Measurements from ENCODE around the gene LRRC37B.
"Not testable (repeated sequence)": the region's sequence is repeated elsewhere in the genome, so short reads cannot be mapped to it uniquely, and the experiment has no call there.

The LRRC37B gene

DNA sequence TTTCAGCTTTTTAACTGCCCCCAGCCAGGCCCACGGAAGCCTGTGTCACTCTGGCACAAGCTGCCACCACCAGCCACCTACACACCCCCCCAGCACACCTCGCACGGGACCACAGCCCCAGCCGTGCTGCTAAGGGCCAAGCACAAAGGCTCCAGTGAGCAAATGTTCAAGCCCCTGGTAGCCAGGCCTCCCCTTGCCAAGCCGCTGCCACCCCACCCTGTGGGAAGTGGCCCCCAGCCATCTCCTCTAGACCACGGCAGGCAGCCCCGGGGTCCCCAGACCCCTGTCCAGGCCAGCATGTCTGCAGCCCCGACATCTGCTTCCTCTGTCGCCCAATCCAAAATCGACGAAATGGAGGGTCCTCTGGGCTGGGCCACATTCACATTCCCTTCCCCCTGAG lies 35.1 kb downstream of the LRRC37B start:
- H3K9me3 ChIP-seq (ENCODE audit: control insufficient read depth in 1 of 2, low read length in 2 of 2); H3K4me3 ChIP-seq (ENCODE audit: low read depth in 1 of 2, low read length in 2 of 2); H3K27me3 ChIP-seq (ENCODE audit: low read depth, low read length); H3K4me1 ChIP-seq (ENCODE audit: control insufficient read depth in 1 of 2, insufficient read depth in 2 of 2, low read length in 2 of 2); H3K27ac ChIP-seq (ENCODE audit: low read length): not testable (repeated sequence)
- H3K36me3 ChIP-seq (ENCODE audit: control insufficient read depth in 1 of 2, insufficient read depth in 2 of 2, low read length in 2 of 2): peaks cover 0 to 21% of the 10 kb centered on the region in 2 donors

DNA sequence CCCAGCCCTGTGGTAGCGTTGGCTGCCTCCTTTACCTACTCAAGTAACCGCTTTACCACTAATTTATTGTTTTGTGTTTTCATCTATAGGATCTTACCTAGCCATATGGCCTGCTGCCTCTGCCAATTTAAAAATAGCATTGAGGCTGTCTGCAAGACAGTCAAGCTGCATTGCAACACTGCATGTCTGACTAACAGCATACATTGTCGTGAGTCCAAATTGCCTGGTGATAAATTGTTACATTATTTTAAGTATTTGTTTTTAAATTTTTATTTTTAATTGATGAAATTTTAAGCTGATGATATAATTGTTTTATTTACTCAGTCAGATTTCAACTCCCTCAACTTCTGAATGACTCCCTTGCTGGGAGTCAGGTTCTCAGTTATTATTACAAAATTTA lies 38.4 kb downstream of the LRRC37B start:
- H3K4me3 ChIP-seq (ENCODE audit: low read depth in 1 of 2, low read length in 2 of 2); H3K27ac ChIP-seq (ENCODE audit: low read length); H3K9me3 ChIP-seq (ENCODE audit: control insufficient read depth in 1 of 2, low read length in 2 of 2); H3K27me3 ChIP-seq (ENCODE audit: low read depth, low read length); H3K36me3 ChIP-seq (ENCODE audit: control insufficient read depth in 1 of 2, insufficient read depth in 2 of 2, low read length in 2 of 2); H3K4me1 ChIP-seq (ENCODE audit: control insufficient read depth in 1 of 2, insufficient read depth in 2 of 2, low read length in 2 of 2): not testable (repeated sequence)

DNA sequence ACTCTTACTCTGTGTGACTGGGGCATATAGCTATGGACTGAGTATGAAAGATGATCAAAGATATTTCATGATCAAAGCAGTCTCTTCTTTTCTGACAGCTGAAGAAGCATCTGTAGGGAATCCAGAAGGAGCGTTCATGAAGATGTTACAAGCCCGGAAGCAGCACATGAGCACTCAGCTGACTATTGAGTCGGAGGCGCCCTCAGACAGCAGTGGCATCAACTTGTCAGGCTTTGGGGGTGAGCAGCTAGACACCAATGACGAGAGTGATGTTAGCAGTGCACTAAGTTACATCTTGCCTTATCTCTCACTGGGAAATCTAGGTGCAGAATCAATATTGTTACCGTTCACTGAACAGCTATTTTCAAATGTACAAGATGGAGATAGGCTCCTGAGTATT lies 40.5 kb downstream of the LRRC37B start:
- not testable (repeated sequence) for H3K36me3 ChIP-seq (ENCODE audit: control insufficient read depth in 1 of 2, insufficient read depth in 2 of 2, low read length in 2 of 2); H3K27ac ChIP-seq (ENCODE audit: low read length); H3K4me3 ChIP-seq (ENCODE audit: low read depth in 1 of 2, low read length in 2 of 2); H3K9me3 ChIP-seq (ENCODE audit: control insufficient read depth in 1 of 2, low read length in 2 of 2); H3K4me1 ChIP-seq (ENCODE audit: control insufficient read depth in 1 of 2, insufficient read depth in 2 of 2, low read length in 2 of 2); H3K27me3 ChIP-seq (ENCODE audit: low read depth, low read length)

DNA sequence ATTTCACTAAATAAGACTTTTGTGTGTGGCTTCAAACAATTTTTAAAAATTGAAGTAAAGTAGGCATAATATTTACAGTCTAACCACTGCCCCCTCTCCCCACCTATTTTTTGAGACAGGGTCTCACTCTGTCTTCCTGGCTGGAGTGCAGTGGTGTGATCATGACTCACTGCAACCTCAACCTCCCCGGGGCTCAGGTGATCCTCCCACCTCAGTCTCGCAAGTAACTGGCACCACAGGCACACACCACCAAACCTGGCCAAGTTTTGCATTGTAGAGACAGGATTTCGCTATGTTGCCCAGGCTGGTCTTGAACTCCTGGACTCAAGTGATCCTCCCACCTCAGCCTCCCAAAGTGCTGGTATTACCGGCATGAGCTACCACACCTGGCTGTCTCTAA lies 47.8 kb downstream of the LRRC37B start:
- H3K4me3 ChIP-seq (ENCODE audit: low read depth in 1 of 2, low read length in 2 of 2); H3K9me3 ChIP-seq (ENCODE audit: control insufficient read depth in 1 of 2, low read length in 2 of 2); H3K27ac ChIP-seq (ENCODE audit: low read length); H3K4me1 ChIP-seq (ENCODE audit: control insufficient read depth in 1 of 2, insufficient read depth in 2 of 2, low read length in 2 of 2); H3K36me3 ChIP-seq (ENCODE audit: control insufficient read depth in 1 of 2, insufficient read depth in 2 of 2, low read length in 2 of 2); H3K27me3 ChIP-seq (ENCODE audit: low read depth, low read length): not testable (repeated sequence)

DNA sequence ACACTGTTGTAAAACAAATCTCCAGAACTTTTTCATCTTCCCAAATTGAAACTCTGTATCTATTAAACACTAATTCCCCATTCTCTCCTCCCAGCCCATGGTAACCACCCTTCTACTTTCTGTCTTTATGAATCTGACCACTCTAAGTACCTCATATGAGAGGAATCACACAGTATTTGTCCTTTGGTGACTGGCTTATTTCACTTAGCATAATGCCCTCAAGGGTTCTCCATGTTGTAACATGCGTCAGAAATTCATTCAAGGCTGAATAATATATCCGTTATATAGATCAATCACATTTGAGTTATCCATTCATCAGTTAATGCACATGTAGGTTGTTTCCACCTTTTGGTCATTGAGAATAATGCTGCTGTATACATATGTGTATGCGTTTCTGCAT lies 48.2 kb downstream of the LRRC37B start:
- not testable (repeated sequence) for H3K9me3 ChIP-seq (ENCODE audit: control insufficient read depth in 1 of 2, low read length in 2 of 2); H3K27me3 ChIP-seq (ENCODE audit: low read depth, low read length); H3K4me1 ChIP-seq (ENCODE audit: control insufficient read depth in 1 of 2, insufficient read depth in 2 of 2, low read length in 2 of 2); H3K4me3 ChIP-seq (ENCODE audit: low read depth in 1 of 2, low read length in 2 of 2); H3K27ac ChIP-seq (ENCODE audit: low read length); H3K36me3 ChIP-seq (ENCODE audit: control insufficient read depth in 1 of 2, insufficient read depth in 2 of 2, low read length in 2 of 2)

DNA sequence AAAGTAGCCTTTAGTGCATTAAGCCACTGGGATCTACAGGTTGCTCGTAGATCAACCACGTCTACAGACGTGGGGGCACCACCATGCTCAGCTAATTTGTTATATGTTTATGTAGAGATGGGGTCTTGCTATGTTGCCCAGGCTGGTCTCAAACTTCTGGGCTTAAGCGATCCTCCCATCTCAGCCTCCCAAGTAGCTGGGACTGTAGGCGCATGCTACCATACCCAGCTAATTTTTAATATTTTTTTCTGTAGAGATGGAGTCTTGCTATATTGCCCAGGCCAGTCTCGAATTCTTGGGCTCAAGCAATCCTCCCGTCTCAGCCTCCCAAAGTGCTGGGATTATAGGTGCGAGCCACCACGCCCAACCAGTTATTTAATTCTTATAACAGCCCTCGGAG lies 49.3 kb downstream of the LRRC37B start:
- not testable (repeated sequence) for H3K27me3 ChIP-seq (ENCODE audit: low read depth, low read length); H3K27ac ChIP-seq (ENCODE audit: low read length); H3K4me3 ChIP-seq (ENCODE audit: low read depth in 1 of 2, low read length in 2 of 2); H3K4me1 ChIP-seq (ENCODE audit: control insufficient read depth in 1 of 2, insufficient read depth in 2 of 2, low read length in 2 of 2); H3K9me3 ChIP-seq (ENCODE audit: control insufficient read depth in 1 of 2, low read length in 2 of 2); H3K36me3 ChIP-seq (ENCODE audit: control insufficient read depth in 1 of 2, insufficient read depth in 2 of 2, low read length in 2 of 2)

DNA sequence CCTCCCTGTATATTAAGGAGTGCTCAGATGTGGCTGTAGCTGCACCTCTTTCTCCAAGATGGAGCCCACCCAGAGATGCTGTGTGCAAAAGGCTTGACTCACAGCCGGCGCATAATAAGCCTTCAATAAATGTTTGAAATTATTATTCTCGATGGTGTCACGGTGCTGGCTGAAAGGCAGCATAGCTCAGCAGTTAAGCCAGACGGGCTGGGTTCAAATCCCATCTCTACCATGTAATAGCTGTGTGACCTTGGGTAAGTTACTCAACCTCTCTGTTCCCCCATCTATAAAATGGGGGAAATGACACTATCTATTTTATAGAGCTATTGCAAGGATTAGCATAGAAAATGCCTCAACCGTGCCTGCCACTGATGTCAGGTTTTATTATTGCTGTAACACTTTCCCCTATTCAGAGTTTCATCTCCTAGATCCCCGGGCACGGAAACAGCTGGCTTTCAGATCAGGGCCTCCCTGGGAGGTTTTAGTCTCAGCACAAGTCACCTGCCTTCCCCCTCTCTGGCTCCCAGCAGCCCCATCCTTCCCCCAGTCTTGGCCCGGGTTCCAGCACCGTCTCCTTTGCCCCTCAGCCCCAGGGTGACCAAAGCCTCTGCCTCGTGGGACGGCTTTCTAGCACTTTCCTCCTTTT lies 50.4 kb downstream of the LRRC37B start:
- H3K27me3 ChIP-seq (ENCODE audit: low read depth, low read length): not testable (repeated sequence)

DNA sequence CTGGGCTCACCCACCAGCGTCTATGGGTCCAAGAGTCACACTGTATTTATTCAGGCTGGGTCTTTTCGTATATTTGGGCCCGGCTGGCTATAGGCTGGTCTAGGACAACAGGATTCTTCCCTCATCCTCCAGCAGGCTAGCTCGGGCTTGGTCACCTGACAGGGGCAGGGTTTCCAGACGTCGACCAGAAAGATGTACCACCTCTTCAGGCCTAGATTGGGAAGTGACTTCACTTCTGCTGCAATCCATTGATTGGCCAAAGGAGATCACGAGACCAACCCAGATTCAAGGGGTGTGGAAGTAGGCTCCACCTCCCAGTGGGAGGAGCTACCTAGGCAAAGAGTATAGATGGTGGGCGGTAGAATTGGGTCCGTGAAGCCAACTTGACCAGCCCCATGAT lies 53.5 kb downstream of the LRRC37B start:
- H3K9me3 ChIP-seq (ENCODE audit: control insufficient read depth in 1 of 2, low read length in 2 of 2); H3K4me3 ChIP-seq (ENCODE audit: low read depth in 1 of 2, low read length in 2 of 2); H3K27ac ChIP-seq (ENCODE audit: low read length); H3K36me3 ChIP-seq (ENCODE audit: control insufficient read depth in 1 of 2, insufficient read depth in 2 of 2, low read length in 2 of 2); H3K27me3 ChIP-seq (ENCODE audit: low read depth, low read length); H3K4me1 ChIP-seq (ENCODE audit: control insufficient read depth in 1 of 2, insufficient read depth in 2 of 2, low read length in 2 of 2): not testable (repeated sequence)

More for the DNA sequence above, 50.4 kb downstream of the LRRC37B start:
- H3K4me1 ChIP-seq (ENCODE audit: control insufficient read depth in 1 of 2, insufficient read depth in 2 of 2, low read length in 2 of 2); H3K36me3 ChIP-seq (ENCODE audit: control insufficient read depth in 1 of 2, insufficient read depth in 2 of 2, low read length in 2 of 2); H3K9me3 ChIP-seq (ENCODE audit: control insufficient read depth in 1 of 2, low read length in 2 of 2); H3K27ac ChIP-seq (ENCODE audit: low read length); H3K4me3 ChIP-seq (ENCODE audit: low read depth in 1 of 2, low read length in 2 of 2): not testable (repeated sequence)

DNA sequence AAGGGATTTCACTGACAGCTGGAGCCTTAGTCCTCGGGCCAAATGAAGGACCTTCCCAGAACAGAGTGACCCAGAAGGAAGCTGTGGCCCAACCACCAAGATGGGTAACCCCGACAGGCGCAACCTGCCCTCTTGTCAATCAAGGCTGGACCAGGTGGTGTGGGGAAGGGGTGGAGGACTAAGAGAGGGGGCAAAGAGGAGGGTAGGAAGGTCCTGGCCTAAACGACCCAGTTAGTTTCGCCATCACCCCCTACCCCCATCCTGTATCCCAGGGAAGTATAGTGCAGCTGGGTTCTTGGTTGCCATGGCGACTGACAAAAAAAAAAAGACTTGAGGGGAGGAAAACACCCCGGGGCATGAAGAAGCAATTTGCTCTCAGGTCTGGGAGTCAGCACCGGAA lies 54.7 kb downstream of the LRRC37B start:
- not testable (repeated sequence) for H3K36me3 ChIP-seq (ENCODE audit: control insufficient read depth in 1 of 2, insufficient read depth in 2 of 2, low read length in 2 of 2); H3K27me3 ChIP-seq (ENCODE audit: low read depth, low read length); H3K27ac ChIP-seq (ENCODE audit: low read length)

DNA sequence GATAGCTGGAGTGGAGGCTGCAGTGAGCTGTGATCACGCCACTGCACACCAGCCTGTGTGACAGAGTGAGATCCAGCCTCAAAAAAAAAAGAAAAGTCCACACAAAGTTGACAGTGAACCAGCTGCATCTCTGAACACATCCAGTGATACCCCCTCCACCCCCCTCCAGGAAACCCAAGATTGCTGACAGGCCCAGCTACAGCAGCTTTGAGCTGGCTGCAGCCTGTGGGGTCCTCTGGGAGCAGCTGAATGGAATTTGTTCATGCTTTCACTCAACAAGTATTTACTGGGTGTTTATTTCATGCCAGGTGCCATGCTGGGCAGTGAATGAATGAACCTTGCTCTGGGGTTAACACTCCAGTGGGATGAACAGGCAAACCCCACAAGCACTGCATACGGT lies 56.9 kb downstream of the LRRC37B start:
- not testable (repeated sequence) for H3K27me3 ChIP-seq (ENCODE audit: low read depth, low read length); H3K4me1 ChIP-seq (ENCODE audit: control insufficient read depth in 1 of 2, insufficient read depth in 2 of 2, low read length in 2 of 2); H3K9me3 ChIP-seq (ENCODE audit: control insufficient read depth in 1 of 2, low read length in 2 of 2); H3K27ac ChIP-seq (ENCODE audit: low read length); H3K4me3 ChIP-seq (ENCODE audit: low read depth in 1 of 2, low read length in 2 of 2); H3K36me3 ChIP-seq (ENCODE audit: control insufficient read depth in 1 of 2, insufficient read depth in 2 of 2, low read length in 2 of 2)

More for the DNA sequence above, 54.7 kb downstream of the LRRC37B start:
- not testable (repeated sequence) for H3K4me3 ChIP-seq (ENCODE audit: low read depth in 1 of 2, low read length in 2 of 2); H3K4me1 ChIP-seq (ENCODE audit: control insufficient read depth in 1 of 2, insufficient read depth in 2 of 2, low read length in 2 of 2); H3K9me3 ChIP-seq (ENCODE audit: control insufficient read depth in 1 of 2, low read length in 2 of 2)

DNA sequence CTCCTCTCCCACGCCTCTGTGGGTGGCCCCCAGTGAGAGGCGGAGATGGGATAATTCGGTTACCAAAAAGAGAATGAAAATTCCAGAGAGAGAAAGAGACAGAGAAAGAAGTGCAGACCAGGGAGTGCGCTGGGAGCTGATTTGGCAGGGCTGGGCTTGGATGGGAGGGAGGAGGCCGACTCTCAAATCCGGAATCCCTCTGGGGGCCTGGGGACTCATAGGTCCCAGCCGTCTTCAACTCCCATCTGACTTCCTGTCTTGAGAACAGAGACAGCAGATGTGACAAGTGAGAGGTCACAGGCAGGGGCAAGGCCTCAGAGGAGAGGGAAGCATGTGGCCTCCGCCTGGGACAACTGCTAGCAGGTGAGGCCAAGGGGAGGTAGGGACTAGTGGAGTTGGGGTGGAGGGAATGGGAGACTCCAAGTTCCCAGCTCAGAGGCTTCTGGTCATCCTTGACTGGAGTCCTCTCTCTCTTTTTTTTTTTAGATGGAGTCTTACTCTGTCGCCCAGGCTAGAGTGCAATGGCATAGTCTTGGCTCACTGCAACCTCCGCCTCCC lies 59.0 kb downstream of the LRRC37B start:
- not testable (repeated sequence) for H3K4me3 ChIP-seq (ENCODE audit: low read depth in 1 of 2, low read length in 2 of 2); H3K4me1 ChIP-seq (ENCODE audit: control insufficient read depth in 1 of 2, insufficient read depth in 2 of 2, low read length in 2 of 2); H3K27ac ChIP-seq (ENCODE audit: low read length)

DNA sequence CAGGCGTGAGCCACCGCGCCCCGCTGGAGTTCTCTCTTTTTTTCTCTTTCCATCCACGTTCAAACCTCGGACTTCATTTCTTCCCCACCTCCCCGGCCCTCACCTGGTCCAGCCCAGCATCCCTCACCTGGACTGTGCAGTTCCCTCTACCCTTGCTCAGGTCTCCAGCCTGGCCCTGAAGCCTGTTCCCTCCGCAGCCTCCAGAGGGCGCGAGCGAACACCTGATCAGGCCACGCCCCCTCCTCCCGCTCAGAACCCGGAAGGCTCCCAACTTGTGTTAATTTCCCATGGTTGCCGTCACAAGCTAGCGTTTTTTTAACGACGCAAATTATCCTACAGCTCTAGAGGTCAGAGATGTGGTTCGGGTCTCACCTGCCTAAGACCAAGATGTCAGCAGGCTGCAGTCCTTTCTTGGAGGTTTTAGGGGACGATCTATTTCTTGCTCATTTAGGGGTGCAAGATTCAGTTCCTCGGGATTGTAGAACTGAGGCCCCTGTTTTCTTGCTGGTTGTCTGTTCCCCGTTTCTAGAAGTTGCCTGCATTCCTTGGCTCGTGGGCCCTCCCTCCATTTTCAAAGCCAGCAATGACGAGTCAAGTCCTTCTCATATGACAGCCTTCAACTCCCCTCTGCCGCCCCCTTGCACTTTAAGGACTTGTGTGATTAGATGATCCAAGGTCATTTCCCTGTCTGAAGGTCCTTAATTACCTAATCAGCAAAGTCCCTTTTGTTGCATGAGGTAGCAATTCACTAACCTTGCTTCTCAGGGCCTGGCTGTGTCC lies 59.9 kb downstream of the LRRC37B start:
- H3K27me3 ChIP-seq (ENCODE audit: low read depth, low read length); H3K4me3 ChIP-seq (ENCODE audit: low read depth in 1 of 2, low read length in 2 of 2); H3K27ac ChIP-seq (ENCODE audit: low read length); H3K9me3 ChIP-seq (ENCODE audit: control insufficient read depth in 1 of 2, low read length in 2 of 2); H3K4me1 ChIP-seq (ENCODE audit: control insufficient read depth in 1 of 2, insufficient read depth in 2 of 2, low read length in 2 of 2); H3K36me3 ChIP-seq (ENCODE audit: control insufficient read depth in 1 of 2, insufficient read depth in 2 of 2, low read length in 2 of 2): not testable (repeated sequence)

More for the DNA sequence above, 59.0 kb downstream of the LRRC37B start:
- H3K27me3 ChIP-seq (ENCODE audit: low read depth, low read length); H3K9me3 ChIP-seq (ENCODE audit: control insufficient read depth in 1 of 2, low read length in 2 of 2); H3K36me3 ChIP-seq (ENCODE audit: control insufficient read depth in 1 of 2, insufficient read depth in 2 of 2, low read length in 2 of 2): not testable (repeated sequence)
